ENCODE results near the gene RALGDS.

Gene RALGDS

DNA sequence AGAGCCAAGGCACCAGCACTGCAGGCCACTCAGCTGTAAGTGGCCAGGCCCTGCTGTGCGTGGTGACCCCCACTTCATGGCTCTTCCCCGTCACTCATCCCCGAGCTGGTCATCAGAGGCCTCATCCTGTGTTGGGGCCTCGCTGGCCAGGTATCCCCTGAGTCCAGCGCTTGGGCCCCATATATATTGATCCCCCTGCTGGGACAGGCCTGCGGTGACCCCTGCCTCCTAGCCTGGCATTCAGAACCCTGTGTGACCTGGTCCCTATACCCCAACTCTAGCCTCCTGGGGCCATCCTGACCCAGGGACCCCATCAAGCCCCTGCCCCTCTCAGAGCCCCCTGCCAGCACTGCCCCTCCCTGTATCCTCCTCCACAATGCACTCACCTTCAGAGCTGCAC, 30.0 kb upstream of the RALGDS start:
- DNase-seq, result no peak

DNA sequence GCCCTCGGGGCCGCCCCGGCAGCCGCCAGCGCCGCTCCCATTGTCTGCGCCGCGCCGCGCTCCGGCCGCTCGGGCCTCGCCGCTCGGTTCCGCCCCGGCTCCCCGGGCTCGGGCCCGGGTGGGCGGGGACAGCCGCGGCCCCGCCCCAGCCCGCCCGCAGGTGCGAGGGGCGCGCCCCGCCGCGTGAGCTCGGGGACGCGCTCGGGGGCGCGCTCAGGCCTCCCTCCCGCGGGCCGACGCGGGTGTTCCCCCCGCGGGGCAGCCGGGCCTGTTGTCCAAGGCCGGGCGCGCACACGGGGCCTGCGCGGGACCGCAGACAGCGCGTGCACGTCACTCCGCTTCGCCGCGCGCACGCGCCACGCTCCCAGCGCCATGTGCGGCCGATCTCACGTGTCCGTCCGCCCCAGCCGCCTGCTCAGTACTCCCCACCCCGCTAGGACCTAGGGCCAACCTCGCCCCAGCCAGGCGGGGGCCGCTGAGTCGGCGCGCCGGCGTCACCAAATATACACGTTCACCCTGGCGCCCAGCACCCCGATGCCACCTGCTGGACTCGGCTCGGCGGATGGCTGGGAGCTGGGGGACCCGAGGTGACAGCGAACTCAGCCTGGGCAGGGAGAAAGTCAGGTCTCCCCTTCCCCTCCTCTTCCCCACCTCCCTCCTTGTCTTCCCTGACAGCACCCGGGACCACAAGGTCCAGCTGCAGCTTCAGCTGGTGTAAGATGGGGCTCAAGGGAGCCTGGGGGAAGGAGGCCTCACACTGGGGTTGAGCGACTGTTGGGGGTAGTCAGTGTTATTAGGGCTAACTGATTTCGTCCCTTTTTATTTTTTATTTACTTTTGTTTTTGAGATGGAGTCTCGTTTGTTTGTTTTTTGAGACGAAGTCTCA, 28.3 kb upstream of the RALGDS start:
- no peak for DNase-seq

DNA sequence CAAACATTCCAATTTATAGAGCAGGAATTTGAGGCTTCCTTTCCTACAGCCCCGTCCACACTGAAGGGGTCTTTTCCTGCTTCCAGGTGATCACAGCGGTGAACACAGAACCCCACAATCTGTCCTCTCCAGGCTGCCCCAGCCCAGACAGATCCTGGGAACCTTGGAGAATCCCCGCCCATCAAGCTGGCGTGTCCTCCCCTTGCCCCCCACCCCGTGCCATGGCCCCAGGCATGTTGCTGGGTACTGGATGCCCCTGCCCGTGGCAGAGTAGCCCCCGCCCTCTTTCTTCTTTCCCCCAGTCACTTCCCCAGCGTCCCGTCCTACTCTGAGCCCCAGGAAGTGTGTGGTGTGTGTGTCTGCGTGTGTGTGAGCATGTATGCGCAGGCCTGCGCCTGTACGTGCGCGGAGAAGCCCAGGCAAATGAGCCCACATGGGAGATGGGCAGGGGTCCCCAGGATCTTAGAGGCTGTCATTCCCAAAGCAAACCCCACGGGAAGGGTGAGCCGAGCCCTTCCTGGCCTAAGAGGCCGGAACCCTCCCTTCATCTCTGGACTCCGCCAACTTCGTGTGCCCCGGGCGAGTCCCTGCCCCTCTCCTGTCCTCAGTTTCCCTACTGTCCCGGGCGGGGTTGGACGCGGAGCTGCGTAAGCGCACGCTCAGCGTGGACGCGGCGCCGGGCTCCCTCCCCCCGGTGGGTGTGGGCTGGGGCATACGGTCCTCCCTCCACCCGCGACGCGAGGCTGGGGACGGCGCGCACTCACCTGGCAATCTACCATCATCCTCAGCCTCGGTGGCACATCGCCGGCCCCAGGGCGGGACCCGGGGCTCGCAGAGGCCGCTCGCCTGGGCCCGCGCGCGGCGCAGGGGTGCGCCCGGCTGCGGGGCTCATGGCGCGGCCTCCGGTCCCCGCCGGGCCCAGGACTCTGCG, 27.4 kb upstream of the RALGDS start:
- peak; percentile 14 for DNase-seq

DNA sequence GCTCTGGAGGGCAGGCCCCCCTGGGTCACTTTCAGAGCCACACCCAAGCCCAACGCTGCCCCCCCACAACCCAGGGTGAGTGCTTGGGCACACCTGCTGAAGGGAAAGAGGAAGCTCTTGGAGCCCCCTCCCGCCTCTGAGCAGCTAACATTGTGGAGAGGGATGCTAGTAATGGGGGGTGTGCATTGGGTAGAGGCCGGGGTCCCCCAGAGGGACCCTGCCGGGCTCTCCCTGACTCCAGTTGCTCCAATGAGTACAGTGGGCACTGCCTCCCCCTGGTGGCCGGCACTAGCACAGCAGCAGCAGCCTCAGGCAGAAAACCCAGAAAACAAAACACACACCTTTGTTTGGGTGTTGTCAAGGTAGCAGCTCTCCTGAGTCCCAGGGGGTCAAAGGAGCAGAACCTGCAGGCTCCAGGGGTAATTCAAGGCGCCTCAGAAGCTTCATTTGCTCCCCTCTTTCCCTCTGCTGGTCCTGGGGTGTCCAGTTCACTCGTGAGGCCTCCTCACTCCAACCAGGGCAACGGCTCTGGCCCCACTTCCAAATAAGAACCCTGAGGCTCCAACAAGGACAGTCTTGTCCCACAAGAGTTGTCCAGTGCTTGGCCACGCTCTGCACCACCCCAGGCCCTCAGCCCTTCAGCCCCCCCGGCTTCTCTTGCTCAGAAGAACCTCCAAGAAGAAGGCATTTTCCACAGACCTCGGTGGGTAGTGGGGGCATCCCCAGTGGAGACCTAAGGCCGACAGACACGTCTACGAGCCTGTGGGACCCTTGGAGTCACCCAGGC, 26.6 kb upstream of the RALGDS start:
- peak; percentile 26 for DNase-seq

DNA sequence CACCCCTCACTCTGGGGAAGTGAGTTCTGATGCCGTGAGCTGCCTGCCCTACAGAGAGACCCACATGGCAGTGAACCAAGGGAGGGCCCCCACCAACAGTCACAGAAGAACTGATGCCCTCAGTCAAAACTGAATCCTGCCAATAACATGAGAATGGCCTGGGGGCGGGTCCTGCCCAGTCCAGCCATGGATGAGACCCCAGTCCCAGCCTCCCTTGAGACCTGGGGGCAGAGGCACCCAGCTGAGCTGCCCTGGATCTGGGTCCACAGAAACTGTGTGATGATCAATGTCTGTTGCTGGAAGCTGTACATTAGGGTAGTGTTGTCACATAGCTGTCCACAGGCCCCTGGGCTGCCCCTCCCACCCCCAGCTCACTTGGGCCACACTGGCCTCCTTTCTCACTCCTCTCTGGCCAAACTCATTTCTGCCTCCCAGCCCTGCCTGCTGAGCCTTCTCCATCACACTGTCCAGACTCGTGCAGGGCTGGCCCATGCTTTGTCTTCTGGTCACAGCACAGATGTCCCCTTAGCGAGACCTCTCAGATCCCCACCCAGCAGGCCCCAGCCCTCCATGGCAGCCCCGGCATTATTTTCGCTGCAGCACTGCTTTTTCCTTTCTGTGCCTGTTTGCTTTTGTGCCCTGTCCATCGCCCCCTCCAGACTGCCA, 25.8 kb upstream of the RALGDS start:
- DNase-seq, result no peak

DNA sequence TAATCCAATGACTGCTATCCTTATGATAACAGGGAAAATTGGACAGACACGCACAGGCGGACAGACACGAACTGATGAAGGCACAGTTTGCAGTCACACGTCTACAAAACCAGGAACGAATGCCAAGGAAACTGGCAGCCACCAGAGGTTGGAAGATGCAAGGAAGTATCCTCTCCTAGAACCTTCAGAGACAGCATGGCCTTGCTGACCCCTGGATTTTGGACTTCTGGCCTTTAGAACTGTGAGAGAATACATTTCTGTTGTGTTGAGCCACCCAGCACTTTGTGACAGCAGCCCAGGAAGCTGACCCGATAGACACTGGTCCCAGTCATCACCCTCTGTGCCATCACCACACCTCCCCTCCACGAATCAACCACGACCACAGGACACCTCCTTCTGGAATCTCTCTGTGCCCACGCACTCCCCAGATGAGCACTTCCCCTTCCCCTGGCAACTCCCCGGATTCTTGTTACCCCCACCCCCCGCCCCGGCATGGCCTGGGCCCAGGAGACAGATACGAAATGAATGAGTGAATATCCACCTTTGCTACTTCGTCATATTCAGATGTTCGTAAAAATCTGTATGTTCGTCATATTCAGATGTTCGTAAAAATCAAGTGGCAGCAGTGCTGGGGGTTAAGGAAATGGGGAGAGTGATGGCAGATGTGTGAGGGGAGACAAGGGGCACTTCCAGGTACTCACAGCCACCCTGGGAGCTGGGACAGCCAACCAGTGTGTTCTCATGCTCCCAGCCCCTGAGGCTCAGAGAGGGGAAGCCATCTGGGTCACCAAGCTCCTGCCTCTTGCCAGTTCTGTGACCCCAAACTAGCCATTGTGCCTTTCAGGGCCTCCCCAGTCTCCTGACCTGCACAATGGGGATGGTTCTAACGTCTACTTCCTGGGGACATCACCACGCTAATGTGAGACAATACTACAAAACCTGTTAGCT, 24.1 kb upstream of the RALGDS start:
- DNase-seq, result no peak

DNA sequence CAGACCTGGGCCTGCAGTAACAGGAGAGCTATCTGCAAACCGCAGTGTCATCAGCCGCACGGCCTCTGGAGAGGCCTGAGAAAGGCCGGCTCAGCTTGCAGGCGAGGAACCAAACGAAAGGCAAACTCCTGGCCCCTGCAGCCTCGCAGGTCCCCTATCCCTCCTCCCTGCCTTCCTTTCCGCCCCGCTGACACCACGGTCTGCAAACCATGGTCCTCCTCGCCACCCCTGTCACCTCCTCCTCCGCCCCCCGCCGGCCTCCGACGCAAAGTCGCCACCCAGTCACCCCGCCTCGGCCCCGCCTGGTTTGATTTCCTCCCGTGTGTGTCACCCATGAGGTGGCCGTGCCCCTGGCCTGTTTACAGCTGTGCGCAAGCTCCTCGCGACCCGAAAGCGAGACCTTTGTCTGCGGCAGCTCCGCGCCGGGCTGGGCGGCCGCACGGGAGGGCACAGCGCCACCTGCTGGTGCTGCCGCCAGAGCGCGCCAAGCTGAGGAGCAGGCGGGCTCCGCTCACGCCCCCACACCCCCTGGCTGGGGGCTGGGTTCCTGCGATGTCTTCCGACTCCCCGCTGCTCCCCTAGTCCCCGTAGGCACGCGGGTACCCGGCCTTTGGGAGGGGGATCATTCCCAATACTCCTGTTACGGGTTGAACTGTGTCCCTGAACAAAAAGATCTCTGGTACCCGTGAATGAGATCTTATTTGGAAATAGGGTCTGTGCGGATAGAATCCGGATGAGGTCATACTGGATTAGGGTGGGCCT, 23.3 kb upstream of the RALGDS start:
- no peak for DNase-seq

DNA sequence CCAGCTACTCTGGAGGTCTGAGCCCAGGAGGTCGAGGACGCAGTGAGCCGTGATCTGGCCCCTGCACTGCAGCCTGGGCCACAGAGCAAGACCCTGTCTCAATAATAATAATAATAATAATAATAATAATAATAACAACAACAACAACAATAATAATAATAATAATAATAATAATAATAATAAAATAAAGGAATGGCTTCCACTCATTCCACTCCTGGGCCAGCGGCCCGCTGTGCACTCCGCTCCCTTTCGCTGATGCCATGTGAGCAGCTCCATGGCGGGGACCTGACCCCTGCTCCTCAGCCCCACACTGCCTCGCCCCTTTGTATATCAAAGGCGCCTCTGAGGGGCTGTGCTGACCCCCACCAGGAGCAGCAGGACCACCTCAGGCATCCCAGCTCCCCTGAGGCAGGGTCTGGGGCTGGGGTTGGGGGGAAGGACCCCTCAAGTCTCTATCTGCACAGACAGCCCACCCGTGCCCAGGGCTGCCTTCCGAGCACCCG, 22.6 kb upstream of the RALGDS start:
- DNase-seq, result no peak

DNA sequence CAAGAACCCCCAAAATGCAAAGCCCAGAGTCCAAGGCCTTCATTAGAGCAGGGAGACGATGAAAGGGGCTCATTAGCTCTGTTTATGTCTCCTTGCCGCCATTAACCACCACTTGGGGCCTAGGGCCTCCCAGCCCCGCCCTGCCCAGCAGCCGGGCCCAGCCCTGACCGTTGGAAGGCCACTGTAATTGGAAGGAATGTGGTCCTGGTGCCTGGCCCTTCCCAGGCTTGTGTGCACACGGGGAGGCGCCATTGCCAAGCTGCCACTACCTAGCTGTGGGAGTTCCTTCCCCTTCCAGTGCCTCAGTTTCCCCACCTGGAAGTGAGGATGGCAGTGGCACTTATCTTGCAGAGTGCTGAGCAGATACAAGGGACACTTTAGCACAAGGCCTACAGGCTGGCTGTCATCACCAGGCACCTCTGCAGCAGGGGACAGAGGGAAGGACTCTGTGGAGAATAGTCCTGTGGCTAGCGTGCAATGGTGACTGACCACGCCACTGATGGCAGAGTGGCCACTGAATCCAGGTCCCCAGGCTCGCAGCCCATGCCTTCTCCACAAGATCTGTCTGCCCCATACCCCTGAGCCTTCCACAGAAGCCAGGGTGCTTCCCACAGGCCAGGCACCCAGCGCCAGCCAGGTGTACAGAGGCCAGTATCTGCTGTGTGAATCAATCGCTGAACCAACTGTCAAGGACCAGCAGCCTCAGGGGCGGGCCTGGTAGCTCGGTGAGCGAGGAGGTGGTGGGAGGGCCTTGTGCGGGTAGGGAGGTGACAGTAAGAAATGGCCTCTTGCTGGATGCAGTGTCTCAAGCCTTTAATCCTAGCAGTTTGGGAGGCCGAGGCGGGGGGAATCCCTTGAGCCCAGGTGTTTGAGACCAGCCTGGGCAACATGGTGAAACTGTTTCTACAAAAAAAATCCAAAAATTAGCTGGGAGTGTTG, 21.9 kb upstream of the RALGDS start:
- no peak for DNase-seq

DNA sequence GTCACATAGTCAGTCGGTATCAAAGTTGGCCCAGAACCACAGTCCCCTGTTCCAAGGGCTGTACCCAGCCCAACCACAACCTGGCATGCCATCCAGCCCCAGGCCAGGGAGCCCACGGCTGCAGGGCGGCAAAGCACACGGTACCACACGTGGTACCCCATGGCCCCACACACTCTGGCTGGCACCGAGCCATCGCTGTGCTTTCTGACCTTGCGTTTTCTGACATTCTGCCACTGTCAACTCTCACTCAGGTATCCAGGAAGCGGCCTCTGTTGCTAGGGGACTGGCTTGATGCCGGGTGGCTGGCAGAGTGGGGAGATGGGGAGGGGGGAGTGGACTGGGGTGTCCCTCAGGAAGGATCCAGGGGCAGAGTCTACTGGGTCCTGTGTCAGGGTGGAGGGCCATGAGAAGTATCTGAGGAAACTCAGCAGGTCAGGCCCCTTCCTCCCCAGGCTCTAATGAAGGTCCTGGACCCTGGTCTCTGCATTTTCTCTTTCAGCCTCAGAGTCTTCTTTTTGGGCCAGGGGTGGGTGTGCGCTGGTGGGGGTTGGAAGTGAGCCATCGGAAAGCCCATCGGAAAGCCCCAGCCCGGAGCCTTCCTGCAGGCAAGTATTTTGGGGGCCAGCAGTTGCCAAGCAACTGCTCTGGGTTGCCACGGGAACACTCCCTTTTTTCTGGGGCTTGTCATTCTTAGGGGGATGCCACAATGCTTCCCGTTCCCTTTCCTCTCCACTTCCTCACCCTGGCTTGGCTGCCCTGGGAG, 21.0 kb upstream of the RALGDS start:
- DNase-seq, result no peak

DNA sequence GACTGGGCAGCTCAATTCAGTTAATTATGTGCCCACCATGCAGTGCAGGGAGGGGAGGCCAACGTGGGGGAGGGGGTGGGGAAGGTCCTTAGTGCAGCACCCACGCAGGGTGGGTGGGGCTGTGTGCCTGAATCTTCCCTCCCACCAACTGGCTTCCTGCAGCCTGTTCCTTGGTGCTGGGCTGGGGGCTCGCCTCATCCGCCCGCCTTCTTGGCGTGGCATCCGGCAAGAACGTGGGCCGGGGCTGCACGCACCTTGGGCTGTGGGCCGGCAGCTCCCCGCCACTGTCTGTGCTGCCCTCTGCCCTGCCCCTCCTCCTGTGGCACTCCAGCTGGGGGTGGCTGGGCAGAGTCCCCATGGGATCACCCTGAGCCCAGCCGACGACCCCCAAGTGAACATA, 19.6 kb upstream of the RALGDS start:
- DNase-seq, result no peak

DNA sequence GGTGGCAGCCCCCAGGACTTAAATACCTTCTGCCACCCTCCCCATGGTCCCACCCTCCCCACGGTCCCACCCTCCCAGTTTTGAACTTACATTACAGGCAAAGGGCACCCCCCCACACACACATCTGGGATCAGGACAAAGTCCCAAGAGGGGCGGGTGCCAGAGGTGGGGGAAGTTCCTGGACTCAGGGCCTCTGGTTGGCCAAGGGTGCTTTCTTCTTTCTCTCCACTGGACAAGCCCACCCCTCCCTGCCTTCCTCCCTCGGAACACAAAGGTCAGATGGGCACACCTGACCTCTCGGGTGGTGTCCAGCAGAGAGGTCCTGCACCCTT, 19.1 kb upstream of the RALGDS start:
- DNase-seq, result no peak

DNA sequence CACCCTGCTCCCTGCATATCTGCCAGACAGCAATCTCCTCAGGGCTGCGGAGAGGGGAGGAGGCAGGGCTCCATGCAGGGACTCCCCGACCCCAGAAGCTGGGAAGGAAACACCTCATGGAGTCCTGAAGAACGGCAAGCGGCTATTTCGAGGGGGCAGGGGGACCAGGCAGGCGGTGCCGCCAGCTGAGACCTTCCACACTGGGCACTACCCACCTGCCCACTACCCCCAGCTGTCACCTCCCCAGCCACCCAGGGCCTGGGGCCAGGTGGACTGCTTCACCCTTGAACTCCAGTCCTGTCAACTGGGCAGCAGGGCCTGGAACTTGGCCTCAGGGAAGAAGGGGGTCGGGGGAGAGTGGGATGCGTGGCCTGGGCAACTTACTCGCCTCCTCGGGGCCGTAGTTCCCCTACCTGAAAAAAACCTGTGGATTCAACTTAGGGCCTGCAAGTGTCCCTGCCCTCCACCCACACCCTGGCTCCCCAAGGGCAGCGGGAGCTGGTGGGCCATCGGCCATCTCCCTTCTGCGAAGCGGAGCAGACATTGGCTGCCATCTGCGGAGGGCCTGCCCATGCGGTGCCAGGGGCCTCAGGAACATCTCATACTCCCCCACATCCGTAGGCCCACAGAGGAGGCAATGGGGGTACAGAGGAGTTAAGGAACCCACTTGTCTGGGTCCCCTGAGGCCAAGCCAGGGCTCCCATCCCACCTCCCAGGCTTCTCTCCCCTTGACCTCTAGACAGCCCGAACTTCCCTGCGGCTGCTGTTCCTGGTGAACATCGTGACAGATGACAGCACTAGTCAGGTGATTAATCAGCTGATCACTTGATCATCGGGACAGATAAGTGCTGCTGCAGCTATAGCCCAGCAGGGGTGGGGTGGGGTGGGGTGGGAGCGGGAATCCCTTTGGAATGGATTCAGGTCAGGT, 18.5 kb upstream of the RALGDS start:
- DNase-seq, result no peak

DNA sequence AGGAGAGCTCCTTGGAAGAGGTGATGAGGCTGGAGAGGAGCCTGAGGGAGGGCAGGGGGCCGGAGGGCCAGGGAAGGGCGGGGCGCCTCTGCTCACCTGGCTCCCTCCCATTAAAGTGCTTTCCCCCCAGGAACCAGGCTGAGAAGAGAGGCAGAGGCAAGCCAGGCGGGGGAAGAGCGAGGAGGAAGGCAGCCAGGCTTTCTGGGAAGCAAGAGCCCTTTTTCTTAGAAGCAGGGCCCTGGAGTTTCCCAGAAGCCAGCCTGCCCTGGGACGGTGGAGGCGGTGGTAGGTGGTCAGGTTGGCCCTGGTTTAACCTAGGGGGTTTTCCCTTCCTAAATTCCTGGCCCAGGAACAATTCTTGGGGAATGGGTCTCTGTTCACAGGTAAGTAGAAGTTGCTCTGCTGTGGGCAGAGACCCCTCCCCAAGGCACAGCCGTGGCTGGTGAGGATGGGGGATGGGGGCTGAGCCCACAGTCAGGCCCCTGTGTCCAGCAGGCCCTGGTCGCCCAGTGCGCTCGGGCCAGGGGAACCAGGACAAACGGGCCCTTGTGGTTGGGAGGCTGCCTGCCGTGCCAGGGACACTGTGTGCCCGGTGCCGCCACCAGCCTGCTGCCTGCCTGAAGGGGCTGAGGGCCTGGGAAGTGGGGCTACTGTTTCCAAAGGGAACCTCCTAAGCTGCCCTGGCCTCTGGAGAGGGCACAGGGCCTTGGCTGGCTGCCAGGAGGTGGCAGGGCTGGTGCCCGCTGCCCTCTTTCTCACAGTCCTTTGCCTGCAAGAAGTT, 16.6 kb upstream of the RALGDS start:
- DNase-seq, result no peak

DNA sequence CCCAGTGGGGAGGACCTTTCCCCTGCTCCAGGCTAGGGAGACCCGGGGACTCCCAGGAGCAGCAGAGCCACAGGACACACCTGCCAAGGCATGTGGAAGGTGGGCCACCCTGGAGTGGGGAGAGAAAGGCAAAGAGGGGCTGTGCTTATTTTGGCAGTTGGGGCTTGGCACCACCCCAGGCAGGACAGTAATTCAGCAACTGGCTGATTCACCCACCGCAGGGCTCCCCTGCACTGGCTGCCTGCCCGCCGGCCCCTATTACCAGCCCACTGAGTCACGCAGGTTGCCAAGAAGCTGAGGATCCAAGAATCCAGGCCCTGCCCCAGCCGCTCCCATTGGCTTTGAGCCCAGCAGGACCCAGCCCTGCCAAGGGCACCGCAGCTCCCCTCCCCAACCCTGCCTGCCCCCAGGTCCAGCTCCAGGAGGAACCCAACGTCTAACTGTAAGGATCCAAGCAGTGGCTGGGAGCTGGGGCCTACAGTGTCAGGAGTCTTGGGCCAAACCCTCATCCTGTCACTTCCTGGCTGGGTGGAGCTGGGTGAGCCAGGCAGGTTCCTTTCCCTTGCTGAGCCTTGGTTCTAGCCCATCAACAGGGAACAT, 14.2 kb upstream of the RALGDS start:
- no peak for DNase-seq

Data from NCI-H1694 (cell line).